Thyroid gland (tissue), 4 donors: ENCODE data around the gene L1TD1. TPM values are rescaled to one million over a fixed set of nuclear protein-coding genes. Genes with fewer than 3 reads are reported as not detected.

Experiments used
- DNase-seq, 2 donors: peaks; one replicate each; pipeline ENCODE4 v3.0.0-alpha.2; 2019
- H3K27ac ChIP-seq, 3 donors: fragments of 200-600 bp; sonication (generic); 1 replicate in 2 of 3; 2 replicates in 1 of 3; pipeline ENCODE4 v1.5.1; 2016 to 2019; ENCODE audit warnings: mild to moderate bottlenecking in 1 of 3, moderate library complexity in 1 of 3
- H3K27me3 ChIP-seq: fragments of 200-600 bp; sonication (generic); one replicate; pipeline ENCODE4 v1.5.1; 2019
- H3K36me3 ChIP-seq, 2 donors: fragments of 200-600 bp; sonication (generic); one replicate each; pipeline ENCODE4 v1.5.1; 2016 to 2019
- H3K4me1 ChIP-seq, 2 donors: fragments of 200-600 bp; sonication (generic); one replicate each; pipeline ENCODE4 v1.5.1; 2017 to 2019
- H3K4me3 ChIP-seq, 3 donors: fragments of 200-600 bp; sonication (generic); replicated peaks in 1 of 3; 1 replicate in 2 of 3; 2 replicates in 1 of 3; pipeline ENCODE4 v1.5.1; 2016; ENCODE audit warnings: mild to moderate bottlenecking in 1 of 3
- H3K9me3 ChIP-seq: fragments of 200-600 bp; sonication (generic); one replicate; pipeline ENCODE4 v1.5.1; 2017
- POLR2A ChIP-seq, 2 donors: fragments of 450-650 bp; IDR thresholded peaks; one replicate each; pipeline ENCODE4 v1.6.1; 2017; ENCODE audit warnings: antibody characterized with exemption in 2 of 2, mild to moderate bottlenecking in 2 of 2, moderate library complexity in 1 of 2
- WGBS, 2 donors: methylation state at CpG; one replicate each; pipeline ENCODE4 v1.1.5; 2017; 5-methylcytosine and 5-hydroxymethylcytosine counted together
- intact Hi-C: fragments of 100-400 bp; cut with DNase I; formaldehyde crosslinking; loops from one replicate; pipeline ENCODE4 v1.15.1; 2023
- total RNA-seq, 4 donors: library from RNA; depleted of rRNA; stranded (reverse); fragments of >200 nt; gene quantifications; one replicate each; pipeline ENCODE4 v1.2.3, GENCODE V29; 2016
- TF ChIP-seq, protein P1 (sequence below), 6 experiments: fragments of 200-600 bp in 3 of 6; fragments of 450-650 bp in 3 of 6; sonication (generic) in 3 of 6; IDR thresholded peaks; one replicate each; pipeline ENCODE4 v1.5.1; 2016 to 2019; ENCODE audit warnings: antibody characterized with exemption in 6 of 6, mild to moderate bottlenecking in 2 of 6, inconsistent platforms in 1 of 6, moderate library complexity in 1 of 6

L1TD1 gene
- total RNA-seq, 4 donors from 2014 or later, result 0.11 to 1.1 (median 0.60) TPM

DNA sequence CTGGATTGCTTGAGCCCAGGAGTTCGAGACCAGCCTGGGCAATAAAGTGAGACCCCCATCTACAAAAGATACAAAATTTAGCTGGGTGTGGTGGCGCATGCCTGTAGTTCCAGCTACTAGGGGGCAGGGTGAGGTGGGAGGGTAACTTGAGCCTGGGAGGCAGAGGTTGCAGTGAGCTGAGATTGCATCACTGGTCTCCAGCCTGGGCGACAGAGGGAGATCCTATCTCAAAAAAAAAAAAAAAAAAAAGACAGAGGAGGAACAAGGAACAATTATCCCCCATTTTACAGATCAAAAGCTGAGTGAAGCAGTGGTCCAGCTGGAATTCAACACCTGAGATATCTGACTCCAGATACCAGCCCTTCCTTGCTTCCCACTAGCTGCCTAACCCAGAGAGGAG, 34.8 kb downstream of the L1TD1 start:
- TF ChIP-seq, protein P1, sequence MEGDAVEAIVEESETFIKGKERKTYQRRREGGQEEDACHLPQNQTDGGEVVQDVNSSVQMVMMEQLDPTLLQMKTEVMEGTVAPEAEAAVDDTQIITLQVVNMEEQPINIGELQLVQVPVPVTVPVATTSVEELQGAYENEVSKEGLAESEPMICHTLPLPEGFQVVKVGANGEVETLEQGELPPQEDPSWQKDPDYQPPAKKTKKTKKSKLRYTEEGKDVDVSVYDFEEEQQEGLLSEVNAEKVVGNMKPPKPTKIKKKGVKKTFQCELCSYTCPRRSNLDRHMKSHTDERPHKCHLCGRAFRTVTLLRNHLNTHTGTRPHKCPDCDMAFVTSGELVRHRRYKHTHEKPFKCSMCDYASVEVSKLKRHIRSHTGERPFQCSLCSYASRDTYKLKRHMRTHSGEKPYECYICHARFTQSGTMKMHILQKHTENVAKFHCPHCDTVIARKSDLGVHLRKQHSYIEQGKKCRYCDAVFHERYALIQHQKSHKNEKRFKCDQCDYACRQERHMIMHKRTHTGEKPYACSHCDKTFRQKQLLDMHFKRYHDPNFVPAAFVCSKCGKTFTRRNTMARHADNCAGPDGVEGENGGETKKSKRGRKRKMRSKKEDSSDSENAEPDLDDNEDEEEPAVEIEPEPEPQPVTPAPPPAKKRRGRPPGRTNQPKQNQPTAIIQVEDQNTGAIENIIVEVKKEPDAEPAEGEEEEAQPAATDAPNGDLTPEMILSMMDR (IDR thresholded peaks at IDR 0.05), result no peak
- TF ChIP-seq POLR2A (IDR thresholded peaks at IDR 0.05), result no peak
- Histone ChIP-seq H3K4me1 (no peaks in the 10 kb centered on the region), H3K4me3 (no peak overlapping the region), H3K27ac (no peak overlapping the region), H3K9me3 (no peaks in the 10 kb centered on the region), H3K27me3 (no peaks in the 10 kb centered on the region), H3K36me3 (no peaks in the 10 kb centered on the region)
- intact Hi-C loops, result no loop called here
- 89 to 91% methylated on average over 3 of the region's 3 CpGs for WGBS, 2 donors
- DNase-seq, result no peak

GRCh38 chr1:62229932-62230331, 35.3 kb downstream of the L1TD1 start:
- Histone ChIP-seq H3K27me3 (no peaks in the 10 kb centered on the region), H3K4me3 (no peak overlapping the region), H3K4me1 (no peaks in the 10 kb centered on the region), H3K36me3 (no peaks in the 10 kb centered on the region), H3K27ac (no peak overlapping the region), H3K9me3 (no peaks in the 10 kb centered on the region)
- WGBS, 2 donors, result 38 to 46% methylated on average over 2 of the region's 2 CpGs
- intact Hi-C loops, result no loop called here
- no peak for DNase-seq
- TF ChIP-seq POLR2A (IDR thresholded peaks at IDR 0.05), result no peak
- TF ChIP-seq, protein P1 (IDR thresholded peaks at IDR 0.05), result no peak

DNA sequence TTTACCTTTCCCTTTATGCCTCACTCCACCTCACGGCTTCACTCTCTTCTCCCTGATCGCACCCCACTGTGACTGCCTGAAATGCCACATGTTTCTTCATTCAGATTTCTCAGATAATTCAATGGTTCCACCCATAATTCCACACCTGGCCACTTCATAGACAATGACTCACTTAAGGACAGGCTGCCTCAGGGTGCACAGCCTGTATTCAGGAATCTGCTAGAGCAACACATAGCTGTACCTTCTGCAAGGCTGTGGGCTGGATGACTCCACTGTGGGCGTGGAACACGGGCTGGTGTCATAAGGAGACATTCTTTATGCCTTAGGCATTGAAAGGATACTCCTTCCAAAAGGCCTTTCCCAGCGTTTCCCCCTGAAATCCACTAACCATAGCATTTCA, 36.1 kb downstream of the L1TD1 start:
- no peak for DNase-seq
- 82 to 84% methylated on average over 5 of the region's 5 CpGs for WGBS, 2 donors
- intact Hi-C loops, result no loop called here
- no peaks in the 10 kb centered on the region for H3K36me3 ChIP-seq
- no peak for TF ChIP-seq POLR2A (IDR thresholded peaks at IDR 0.05)
- TF ChIP-seq, protein P1 (IDR thresholded peaks at IDR 0.05), result no peak
- no peaks in the 10 kb centered on the region for H3K9me3 ChIP-seq
- H3K4me1 ChIP-seq, result no peaks in the 10 kb centered on the region
- no peaks in the 10 kb centered on the region for H3K27me3 ChIP-seq
- H3K4me3 ChIP-seq, result no peak overlapping the region
- no peak overlapping the region for H3K27ac ChIP-seq

DNA sequence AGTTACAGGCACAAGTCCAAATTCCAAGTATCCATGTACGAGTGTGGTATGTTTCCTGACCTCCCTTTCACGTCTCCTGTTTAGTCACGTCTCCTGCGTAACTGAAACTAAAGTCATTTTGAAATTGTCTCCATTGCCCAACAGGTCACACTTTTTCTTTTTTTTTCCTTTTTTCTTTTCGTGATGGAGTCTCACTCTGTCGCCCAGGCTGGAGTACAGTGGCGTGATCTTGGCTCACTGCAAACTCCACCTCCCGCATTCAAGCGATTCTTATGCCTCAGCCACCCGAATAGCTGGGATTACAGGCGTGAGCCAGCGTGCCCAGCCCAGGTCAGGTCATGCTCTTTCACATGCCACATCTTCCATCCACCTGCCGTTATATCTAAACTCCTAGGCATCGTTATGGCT, 38.2 kb downstream of the L1TD1 start:
- Histone ChIP-seq H3K36me3 (no peaks in the 10 kb centered on the region), H3K9me3 (no peaks in the 10 kb centered on the region), H3K4me1 (no peaks in the 10 kb centered on the region), H3K27me3 (no peaks in the 10 kb centered on the region), H3K4me3 (no peak overlapping the region), H3K27ac (no peak overlapping the region)
- WGBS, 2 donors, result 76 to 77% methylated on average over 14 of the region's 14 CpGs
- TF ChIP-seq, protein P1 (IDR thresholded peaks at IDR 0.05), result no peak
- TF ChIP-seq POLR2A (IDR thresholded peaks at IDR 0.05), result no peak
- no peak for DNase-seq
- intact Hi-C loops, result no loop called here

GRCh38 chr1:62233926-62234450, 39.3 kb downstream of the L1TD1 start:
- Histone ChIP-seq H3K4me3 (no peak overlapping the region), H3K36me3 (no peaks in the 10 kb centered on the region), H3K9me3 (no peaks in the 10 kb centered on the region), H3K27me3 (no peaks in the 10 kb centered on the region), H3K27ac (no peak overlapping the region), H3K4me1 (no peaks in the 10 kb centered on the region)
- no peak for TF ChIP-seq POLR2A (IDR thresholded peaks at IDR 0.05)
- TF ChIP-seq, protein P1 (IDR thresholded peaks at IDR 0.05), result no peak
- no peak for DNase-seq
- 81 to 91% methylated on average over 7 of the region's 7 CpGs for WGBS, 2 donors
- intact Hi-C loops, result no loop called here
